Sigmoid colon (tissue), 7 donors: ENCODE data around the gene ANKH. TPM values are rescaled to one million over a fixed set of nuclear protein-coding genes. Genes with fewer than 3 reads are reported as not detected.
A peak's percentile ranks its signal among the peaks of the same experiment; 100 is the strongest.

Source experiments
- DNase-seq: peaks from one replicate; pipeline ENCODE4 v3.0.0-alpha.2; 2019
- H3K27ac ChIP-seq, 4 donors: fragments of 200-600 bp; sonication (generic); one replicate each; pipeline ENCODE4 v1.5.1; 2016 to 2019; ENCODE audit warnings: mild to moderate bottlenecking in 1 of 4
- H3K27me3 ChIP-seq, 3 donors: fragments of 200-600 bp; sonication (generic); one replicate each; pipeline ENCODE4 v1.5.1; 2019; ENCODE audit warnings: mild to moderate bottlenecking in 1 of 3
- H3K36me3 ChIP-seq, 4 donors: fragments of 200-600 bp; sonication (generic); one replicate each; pipeline ENCODE4 v1.5.1; 2016 to 2019
- H3K4me1 ChIP-seq, 4 donors: fragments of 200-600 bp; sonication (generic); one replicate each; pipeline ENCODE4 v1.5.1; 2017 to 2019
- H3K4me3 ChIP-seq, 4 donors: fragments of 200-600 bp; sonication (generic); one replicate each; pipeline ENCODE4 v1.5.1; 2017 to 2019; ENCODE audit warnings: mild to moderate bottlenecking in 2 of 4, moderate library complexity in 1 of 4
- H3K9me3 ChIP-seq, 4 donors: fragments of 200-600 bp in 3 of 4; sonication (generic) in 3 of 4; one replicate each; pipeline versions ENCODE4 v1.5.1 to v1.6.1; 2013 to 2019
- EP300 ChIP-seq, 4 donors: sonication (generic); formaldehyde crosslinking; IDR thresholded peaks; one replicate each; pipeline ENCODE4 v1.6.1; 2017; ENCODE audit warnings: antibody characterized with exemption in 4 of 4
- POLR2A ChIP-seq, 2 donors: fragments of 450-650 bp; IDR thresholded peaks; one replicate each; pipeline ENCODE4 v1.6.1; 2016; ENCODE audit warnings: antibody characterized with exemption in 2 of 2, mild to moderate bottlenecking in 2 of 2, moderate library complexity in 2 of 2
- POLR2AphosphoS5 ChIP-seq, 4 donors: sonication (generic); formaldehyde crosslinking; IDR thresholded peaks; one replicate each; pipeline ENCODE4 v1.6.1; 2017; ENCODE audit warnings: antibody characterized with exemption in 4 of 4
- WGBS, 2 donors: extraction: QIAGEN DNeasy Blood & Tissue Kit; methylation state at CpG; one replicate each; pipeline ENCODE4 v1.1.7; 2013; 5-methylcytosine and 5-hydroxymethylcytosine counted together
- intact Hi-C: fragments of 100-400 bp; cut with DNase I; formaldehyde crosslinking; loops from one replicate; pipeline ENCODE4 v1.15.1; 2023
- polyA plus RNA-seq, 3 donors: library from polyadenylated mRNA; stranded (reverse); fragments of 200-250 nt; gene quantifications; one replicate each; pipeline ENCODE4 v1.2.3, GENCODE V29; 2013
- total RNA-seq, 4 donors: library from RNA; depleted of rRNA; stranded (reverse); fragments of >200 nt; gene quantifications; one replicate each; pipeline ENCODE4 v1.1.0, GENCODE V29; 2016
- TF ChIP-seq, protein P1 (sequence below), 4 experiments: fragments of 450-650 bp in 3 of 4; fragments of 200-600 bp in 1 of 4; IDR thresholded peaks; one replicate each; pipeline ENCODE4 v1.5.1; 2016 to 2019; ENCODE audit warnings: antibody characterized with exemption in 4 of 4, mild to moderate bottlenecking in 3 of 4, moderate library complexity in 2 of 4
- donor health status: healthy with polysubstance abuse.
- donor health status: Bipolar disorder and iron deficiency.
- donor health status: healthy.

The ANKH gene
- total and polyA plus RNA-seq, 7 donors, result 16.4 to 49.9 (median 24.7) TPM

- no peaks in the 10 kb centered on the region for H3K4me1 ChIP-seq
- 76 to 85% methylated on average over 3 of the region's 3 CpGs for WGBS, 2 donors
- H3K27ac ChIP-seq, result no peak overlapping the region
- DNase-seq, result no peak
- H3K36me3 ChIP-seq, result no peaks in the 10 kb centered on the region
- intact Hi-C loops, result no loop called here
- H3K27me3 ChIP-seq, result no peaks in the 10 kb centered on the region
- TF ChIP-seq, protein P1, sequence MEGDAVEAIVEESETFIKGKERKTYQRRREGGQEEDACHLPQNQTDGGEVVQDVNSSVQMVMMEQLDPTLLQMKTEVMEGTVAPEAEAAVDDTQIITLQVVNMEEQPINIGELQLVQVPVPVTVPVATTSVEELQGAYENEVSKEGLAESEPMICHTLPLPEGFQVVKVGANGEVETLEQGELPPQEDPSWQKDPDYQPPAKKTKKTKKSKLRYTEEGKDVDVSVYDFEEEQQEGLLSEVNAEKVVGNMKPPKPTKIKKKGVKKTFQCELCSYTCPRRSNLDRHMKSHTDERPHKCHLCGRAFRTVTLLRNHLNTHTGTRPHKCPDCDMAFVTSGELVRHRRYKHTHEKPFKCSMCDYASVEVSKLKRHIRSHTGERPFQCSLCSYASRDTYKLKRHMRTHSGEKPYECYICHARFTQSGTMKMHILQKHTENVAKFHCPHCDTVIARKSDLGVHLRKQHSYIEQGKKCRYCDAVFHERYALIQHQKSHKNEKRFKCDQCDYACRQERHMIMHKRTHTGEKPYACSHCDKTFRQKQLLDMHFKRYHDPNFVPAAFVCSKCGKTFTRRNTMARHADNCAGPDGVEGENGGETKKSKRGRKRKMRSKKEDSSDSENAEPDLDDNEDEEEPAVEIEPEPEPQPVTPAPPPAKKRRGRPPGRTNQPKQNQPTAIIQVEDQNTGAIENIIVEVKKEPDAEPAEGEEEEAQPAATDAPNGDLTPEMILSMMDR (IDR thresholded peaks at IDR 0.05), result no peak
- TF ChIP-seq POLR2AphosphoS5 (IDR thresholded peaks at IDR 0.05) (no peak), POLR2A (IDR thresholded peaks at IDR 0.05) (no peak), EP300 (IDR thresholded peaks at IDR 0.05) (no peak)
- H3K4me3 ChIP-seq, result no peak overlapping the region
- H3K9me3 ChIP-seq, result no peaks in the 10 kb centered on the region
These were observed 106.0 kb downstream of the ANKH start for GRCh38 chr5:14765587-14765986.

DNA sequence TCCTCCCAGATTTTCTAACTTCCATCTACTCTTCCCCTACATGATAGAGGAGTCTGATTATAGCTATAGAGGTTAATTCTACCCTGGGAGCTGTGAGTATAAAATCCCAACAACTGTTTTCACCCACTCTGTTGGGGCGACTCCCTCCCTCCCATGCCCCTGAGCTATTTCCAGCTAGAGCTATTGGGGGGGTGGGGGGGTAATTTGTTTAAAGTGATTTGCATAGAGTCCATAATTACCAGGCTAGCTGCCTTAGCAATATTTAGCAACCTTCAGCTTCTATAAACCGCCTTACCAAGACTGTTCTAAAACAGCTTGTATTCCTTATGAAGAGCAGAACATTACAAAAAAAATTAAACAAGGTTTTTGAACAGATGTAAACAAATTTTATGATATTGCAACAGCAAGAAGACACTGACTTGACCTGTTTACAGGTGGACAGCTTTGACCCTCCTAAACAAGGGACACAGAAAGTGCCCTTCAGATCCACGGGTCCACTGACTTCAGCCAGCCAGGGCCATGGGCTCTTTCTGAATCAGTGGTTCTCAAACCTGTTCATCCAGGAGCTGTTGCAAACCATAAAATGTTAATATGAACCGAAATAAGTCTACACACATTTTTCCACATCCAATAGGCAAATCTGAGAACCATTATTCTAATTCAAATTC, 108.9 kb downstream of the ANKH start:
- no peak overlapping the region for H3K4me3 ChIP-seq
- no peak overlapping the region for H3K27ac ChIP-seq
- no peaks in the 10 kb centered on the region for H3K4me1 ChIP-seq
- H3K9me3 ChIP-seq, result no peaks in the 10 kb centered on the region
- H3K36me3 ChIP-seq, result no peaks in the 10 kb centered on the region
- TF ChIP-seq, protein P1 (IDR thresholded peaks at IDR 0.05), result no peak
- TF ChIP-seq EP300 (IDR thresholded peaks at IDR 0.05), result no peak
- intact Hi-C loops, result no loop called here
- no peaks in the 10 kb centered on the region for H3K27me3 ChIP-seq
- 85 to 93% methylated on average over 4 of the region's 4 CpGs for WGBS, 2 donors
- no peak for DNase-seq

DNA sequence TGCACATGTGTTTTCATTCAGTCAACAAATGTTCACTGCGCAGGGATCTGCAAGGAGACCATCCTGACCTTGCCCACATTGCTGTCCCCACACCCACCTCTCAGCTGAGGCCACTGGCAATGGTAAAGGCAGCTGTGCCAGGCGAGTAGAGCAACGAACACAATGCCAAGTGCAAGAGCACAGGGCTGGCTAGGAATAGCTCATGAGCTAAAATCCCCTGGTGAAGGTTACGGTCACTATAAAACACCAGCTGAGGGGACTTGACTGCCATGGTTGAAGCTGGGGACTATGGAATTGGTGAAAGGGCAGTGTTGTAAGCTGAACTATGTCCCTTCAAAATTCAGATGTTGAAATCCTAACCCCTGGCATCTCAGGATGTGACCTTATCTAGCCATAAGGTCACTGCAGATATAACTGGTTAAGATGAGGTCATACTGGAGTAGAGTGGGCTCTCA, 111.0 kb downstream of the ANKH start:
- no peaks in the 10 kb centered on the region for H3K27me3 ChIP-seq
- no peak for TF ChIP-seq EP300 (IDR thresholded peaks at IDR 0.05)
- no peak overlapping the region for H3K27ac ChIP-seq
- no peaks in the 10 kb centered on the region for H3K4me1 ChIP-seq
- H3K9me3 ChIP-seq, result no peaks in the 10 kb centered on the region
- 82 to 87% methylated on average over 4 of the region's 4 CpGs for WGBS, 2 donors
- no peak overlapping the region for H3K4me3 ChIP-seq
- no peaks in the 10 kb centered on the region for H3K36me3 ChIP-seq
- intact Hi-C loops, result no loop called here
- DNase-seq, result no peak

DNA sequence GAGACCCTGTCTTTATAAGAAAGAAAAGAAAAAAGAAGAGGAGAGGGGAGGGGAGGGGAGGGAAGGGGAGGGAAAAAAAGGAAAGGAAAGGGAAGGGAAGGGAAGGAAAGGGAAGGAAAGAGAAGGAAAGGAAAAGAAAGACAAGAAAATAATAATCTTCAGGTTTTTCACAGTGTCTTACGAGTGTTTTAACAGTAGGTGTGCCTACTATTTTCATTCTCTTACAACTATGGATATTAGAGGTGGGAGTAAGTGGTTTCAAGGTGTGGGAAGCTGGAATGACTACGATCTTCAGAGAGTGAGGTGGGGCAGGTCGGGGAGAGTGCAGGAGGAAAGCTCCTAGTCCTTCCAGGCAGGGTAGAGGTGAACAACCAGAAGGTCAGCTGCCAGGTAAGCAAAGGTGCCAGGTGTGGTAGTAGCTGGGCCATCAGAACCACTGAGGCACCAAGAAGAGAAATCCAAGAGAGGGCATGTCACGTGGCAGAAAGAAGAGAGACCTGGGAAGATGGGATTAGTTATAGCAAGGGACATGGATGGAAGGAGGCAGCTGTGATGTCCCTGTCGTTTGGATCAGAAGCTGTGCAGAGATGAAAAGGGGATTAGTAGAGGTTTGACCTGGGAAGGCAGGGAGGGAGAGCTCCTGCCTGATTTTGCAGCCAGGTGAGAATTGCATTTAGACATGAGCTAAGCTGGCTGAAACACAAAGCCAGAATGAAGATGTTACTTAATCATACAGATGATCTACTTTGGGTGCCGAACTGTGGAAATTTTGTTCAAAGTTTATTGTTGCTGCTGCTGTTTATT, 111.6 kb downstream of the ANKH start:
- no peaks in the 10 kb centered on the region for H3K9me3 ChIP-seq
- TF ChIP-seq EP300 (IDR thresholded peaks at IDR 0.05), result no peak
- no peak for TF ChIP-seq POLR2A (IDR thresholded peaks at IDR 0.05)
- H3K4me1 ChIP-seq, result no peaks in the 10 kb centered on the region
- H3K4me3 ChIP-seq, result no peak overlapping the region
- DNase-seq, result no peak
- H3K36me3 ChIP-seq, result no peaks in the 10 kb centered on the region
- intact Hi-C loops, result no loop called here
- H3K27me3 ChIP-seq, result no peaks in the 10 kb centered on the region
- H3K27ac ChIP-seq, result no peak overlapping the region
- WGBS, 2 donors, result 67 to 77% methylated on average over 6 of the region's 6 CpGs

DNA sequence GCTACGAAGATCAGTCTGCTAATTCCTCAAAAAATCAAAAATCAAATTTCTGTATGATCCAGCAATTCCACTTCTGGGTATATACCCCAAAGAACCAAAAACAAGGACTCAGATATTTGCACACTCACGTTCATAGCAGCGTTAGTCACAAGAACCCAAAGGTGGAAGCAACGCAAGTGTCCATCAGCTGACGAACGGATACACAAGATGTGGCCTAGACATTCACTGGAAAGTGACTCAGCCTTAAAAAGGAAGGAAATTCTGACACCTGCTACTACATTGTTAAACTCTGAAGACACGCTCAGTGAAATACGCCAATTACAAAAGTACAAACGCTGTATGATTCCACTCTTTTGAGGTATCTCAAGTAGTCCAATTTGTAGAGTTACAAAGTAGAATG, 113.7 kb downstream of the ANKH start:
- Histone ChIP-seq H3K27me3 (no peaks in the 10 kb centered on the region), H3K4me3 (no peak overlapping the region), H3K36me3 (peaks cover 0 to 6% (median 0%) of the 10 kb centered on the region in 4 donors), H3K4me1 (peaks cover 0 to 8% (median 3%) of the 10 kb centered on the region in 4 donors), H3K27ac (no peak overlapping the region), H3K9me3 (no peaks in the 10 kb centered on the region)
- 85 to 92% methylated on average over 9 of the region's 9 CpGs for WGBS, 2 donors
- intact Hi-C loops, result no loop called here
- DNase-seq, result no peak
- no peak for TF ChIP-seq POLR2A (IDR thresholded peaks at IDR 0.05)
- TF ChIP-seq, protein P1 (IDR thresholded peaks at IDR 0.05), result no peak
- TF ChIP-seq EP300 (IDR thresholded peaks at IDR 0.05), result peak in 1 of 4 donors; percentile 51
